ENCODE measurements around the gene TMCC3.

GRCh38 chr12:94604366-94604698 is 46.0 kb downstream of the TMCC3 start:
- TF ChIP-seq CTCF (IDR thresholded peaks at IDR 0.05): no peak
- no peak for TF ChIP-seq POLR2A (IDR thresholded peaks at IDR 0.05)
- no peak for TF ChIP-seq POLR2AphosphoS5 (IDR thresholded peaks at IDR 0.05)
- TF ChIP-seq EP300 (IDR thresholded peaks at IDR 0.05): no peak

Measured in suprapubic skin (tissue), 4 donors.